Glutamatergic neuron (in vitro differentiated cells): ENCODE measurements around the gene ZCCHC13. TPM values are rescaled to one million over a fixed set of nuclear protein-coding genes. Genes with fewer than 3 reads are reported as not detected.
"Not testable (repeated sequence)": the region's sequence is repeated elsewhere in the genome, so short reads cannot be mapped to it uniquely, and the experiment has no call there.

Experiments used
- DNase-seq: peaks from one replicate; pipeline ENCODE4 v3.0.0; 2022
- H3K27ac Mint-ChIP-seq: one replicate; pipeline ENCODE4 v1.8.0; 2020; ENCODE audit warnings: mild to moderate bottlenecking, mixed read lengths, inconsistent platforms; ENCODE audit not compliant: unreplicated experiment
- H3K27me3 Mint-ChIP-seq: one replicate; pipeline ENCODE4 v1.8.0; 2020; ENCODE audit warnings: mild to moderate bottlenecking, moderate library complexity, mixed read lengths, inconsistent platforms; ENCODE audit not compliant: unreplicated experiment
- H3K36me3 Mint-ChIP-seq: one replicate; pipeline ENCODE4 v1.8.0; 2020; ENCODE audit warnings: mild to moderate bottlenecking, mixed read lengths, inconsistent platforms; ENCODE audit not compliant: unreplicated experiment
- H3K4me1 Mint-ChIP-seq: one replicate; pipeline ENCODE4 v1.8.0; 2020; ENCODE audit warnings: mild to moderate bottlenecking, low read depth, mixed read lengths, inconsistent platforms; ENCODE audit not compliant: unreplicated experiment
- H3K4me3 Mint-ChIP-seq: one replicate; pipeline ENCODE4 v1.8.0; 2020; ENCODE audit warnings: mild to moderate bottlenecking, mixed read lengths, inconsistent platforms; ENCODE audit not compliant: unreplicated experiment
- H3K9me3 Mint-ChIP-seq: one replicate; pipeline ENCODE4 v1.8.0; 2020; ENCODE audit warnings: mild to moderate bottlenecking, moderate library complexity, mixed read lengths, inconsistent platforms; ENCODE audit not compliant: unreplicated experiment
- long read RNA-seq: library from polyadenylated mRNA; unstranded; transcript quantifications from one replicate; pipeline ENCODE4 v2.0.0, GENCODE V29; 2020; ENCODE audit not compliant: unreplicated experiment
- total RNA-seq: library from RNA; stranded (reverse); fragmentation: NEBNext Ultra II Directional; extraction: Animal tissue kit (Norgen Biotek cat#: 25700); gene quantifications from one replicate; pipeline ENCODE4 v1.2.1, GENCODE V29; 2021; ENCODE audit not compliant: unreplicated experiment
- TF ChIP-seq, protein P1 (sequence below): fragments of 200-600 bp; sonication (generic); IDR thresholded peaks from one replicate; pipeline ENCODE4 v1.5.0; 2021; ENCODE audit not compliant: partially characterized antibody, unreplicated experiment

ZCCHC13 gene
- not detected for total RNA-seq
- long read RNA-seq, result 0 reads

DNA sequence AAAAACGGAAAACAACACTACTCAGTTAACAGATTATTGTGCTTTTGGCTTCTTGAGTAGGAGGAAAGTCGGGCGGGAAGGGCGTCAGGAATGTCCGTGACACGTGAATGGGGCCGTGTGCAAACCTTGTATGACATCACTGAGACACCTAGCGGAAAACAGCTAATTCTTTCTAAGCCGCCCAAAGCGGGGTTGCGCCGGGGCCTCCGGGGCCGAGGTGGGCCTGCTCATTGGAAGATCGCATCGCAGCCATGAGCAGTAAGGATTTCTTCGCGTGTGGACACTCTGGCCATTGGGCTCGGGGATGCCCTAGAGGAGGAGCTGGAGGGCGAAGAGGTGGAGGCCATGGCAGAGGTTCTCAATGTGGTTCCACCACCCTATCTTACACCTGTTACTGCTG, at the start of gene ZCCHC13:
Gene ZCCHC13, plus strand, starts transcription at position 165 of the 400 bp plus-strand sequence. Its CDS starts 87 bp downstream, at position 252.
- H3K4me3 Mint-ChIP-seq, result no peak within 1 kb of the TSS
- H3K36me3 Mint-ChIP-seq, result no peaks in the 10 kb centered on the region
- H3K9me3 Mint-ChIP-seq, result no peaks in the 10 kb centered on the region
- DNase-seq, result no peak
- H3K27ac Mint-ChIP-seq, result no peak within 1 kb of the TSS
- no peaks in the 10 kb centered on the region for H3K4me1 Mint-ChIP-seq
- TF ChIP-seq, protein P1, sequence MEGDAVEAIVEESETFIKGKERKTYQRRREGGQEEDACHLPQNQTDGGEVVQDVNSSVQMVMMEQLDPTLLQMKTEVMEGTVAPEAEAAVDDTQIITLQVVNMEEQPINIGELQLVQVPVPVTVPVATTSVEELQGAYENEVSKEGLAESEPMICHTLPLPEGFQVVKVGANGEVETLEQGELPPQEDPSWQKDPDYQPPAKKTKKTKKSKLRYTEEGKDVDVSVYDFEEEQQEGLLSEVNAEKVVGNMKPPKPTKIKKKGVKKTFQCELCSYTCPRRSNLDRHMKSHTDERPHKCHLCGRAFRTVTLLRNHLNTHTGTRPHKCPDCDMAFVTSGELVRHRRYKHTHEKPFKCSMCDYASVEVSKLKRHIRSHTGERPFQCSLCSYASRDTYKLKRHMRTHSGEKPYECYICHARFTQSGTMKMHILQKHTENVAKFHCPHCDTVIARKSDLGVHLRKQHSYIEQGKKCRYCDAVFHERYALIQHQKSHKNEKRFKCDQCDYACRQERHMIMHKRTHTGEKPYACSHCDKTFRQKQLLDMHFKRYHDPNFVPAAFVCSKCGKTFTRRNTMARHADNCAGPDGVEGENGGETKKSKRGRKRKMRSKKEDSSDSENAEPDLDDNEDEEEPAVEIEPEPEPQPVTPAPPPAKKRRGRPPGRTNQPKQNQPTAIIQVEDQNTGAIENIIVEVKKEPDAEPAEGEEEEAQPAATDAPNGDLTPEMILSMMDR, result no peak
- H3K27me3 Mint-ChIP-seq, result no peaks in the 10 kb centered on the region

DNA sequence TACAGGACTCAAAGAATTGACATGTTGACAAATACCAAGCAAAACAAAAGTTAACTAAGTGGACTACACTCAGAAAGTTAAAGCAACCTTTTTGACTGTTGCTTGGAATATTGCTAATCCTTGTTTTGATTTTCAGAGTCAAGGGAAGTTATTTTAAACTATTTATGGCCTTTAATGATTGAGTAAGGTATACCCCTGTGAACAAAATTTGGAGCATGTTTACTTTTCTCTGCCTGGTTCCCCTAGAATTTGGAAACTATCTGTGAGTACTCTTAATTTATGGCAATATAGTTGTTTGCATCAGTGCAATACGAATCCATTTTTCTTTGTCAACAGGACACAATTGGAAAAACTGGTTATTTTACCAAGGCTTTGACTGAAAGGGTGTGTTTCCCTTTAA, 45.9 kb upstream of the ZCCHC13 start:
- H3K36me3 Mint-ChIP-seq, H3K9me3 Mint-ChIP-seq, H3K4me1 Mint-ChIP-seq, DNase-seq, H3K4me3 Mint-ChIP-seq, H3K27me3 Mint-ChIP-seq, H3K27ac Mint-ChIP-seq: not testable (repeated sequence)

GRCh38 chrX:74259885-74260491, 44.0 kb upstream of the ZCCHC13 start:
- no peak for DNase-seq
- Mint-ChIP-seq H3K36me3 (no peaks in the 10 kb centered on the region), H3K27ac (no peak overlapping the region), H3K4me1 (no peaks in the 10 kb centered on the region), H3K27me3 (peaks cover 2% of the 10 kb centered on the region), H3K9me3 (peaks cover 1% of the 10 kb centered on the region), H3K4me3 (no peak overlapping the region)
- TF ChIP-seq, protein P1, result no peak

DNA sequence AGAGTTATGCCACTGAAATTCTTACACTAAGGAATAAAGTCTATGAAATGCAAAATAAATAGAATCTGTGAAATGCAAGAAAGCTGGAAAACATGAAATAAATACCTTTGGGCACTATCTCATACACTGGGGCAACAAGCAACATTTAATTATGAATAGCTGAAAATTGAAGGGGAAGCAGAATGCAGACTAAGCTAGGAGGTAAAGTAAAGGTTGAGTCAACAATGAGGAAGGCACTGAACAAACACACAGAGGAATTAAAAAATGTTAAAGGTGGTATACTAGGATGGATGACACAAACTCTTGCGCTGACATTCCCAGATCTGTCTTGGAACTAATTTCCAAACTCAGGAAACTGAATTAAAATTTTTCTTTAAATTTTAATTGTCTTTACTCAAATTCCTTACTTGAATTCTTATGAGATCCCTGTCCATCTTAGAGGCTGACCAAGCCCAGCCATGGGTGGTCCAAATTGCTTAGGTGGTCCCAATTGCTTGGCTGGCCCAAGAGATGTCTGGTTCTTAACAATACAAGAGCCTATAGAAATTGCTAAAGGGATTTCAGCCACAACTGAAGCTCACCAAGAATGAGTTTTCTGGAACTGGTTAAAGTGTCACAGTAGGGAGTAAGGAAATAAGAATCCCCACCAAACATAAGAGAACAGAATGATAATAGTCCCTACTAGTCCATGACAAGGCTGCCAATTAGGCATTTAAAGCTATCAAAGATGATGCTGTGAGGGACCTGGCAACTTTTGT, 41.3 kb upstream of the ZCCHC13 start:
- Mint-ChIP-seq H3K4me3 (no peak overlapping the region), H3K27me3 (peaks cover 2% of the 10 kb centered on the region), H3K9me3 (no peaks in the 10 kb centered on the region), H3K36me3 (no peaks in the 10 kb centered on the region), H3K4me1 (no peaks in the 10 kb centered on the region), H3K27ac (no peak overlapping the region)
- DNase-seq, result no peak
- TF ChIP-seq, protein P1, result no peak

DNA sequence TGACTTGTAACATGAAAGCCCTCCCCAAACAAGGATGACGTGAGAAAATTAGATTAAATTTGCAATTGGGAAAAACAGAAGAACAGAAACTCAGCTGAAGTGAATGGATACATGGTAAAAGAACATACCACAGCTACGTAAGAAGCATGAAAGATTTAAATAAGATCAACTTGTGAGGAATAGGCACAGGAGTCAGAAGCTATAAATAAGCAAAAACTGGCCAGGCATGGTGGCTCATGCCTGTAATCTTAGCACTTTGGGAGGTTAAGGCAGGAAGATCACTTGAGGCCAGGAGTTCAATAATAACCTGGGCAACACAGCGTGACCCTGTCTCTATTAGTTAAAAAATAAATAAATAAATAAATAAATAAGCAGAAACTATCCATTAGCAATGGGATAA, 33.6 kb upstream of the ZCCHC13 start:
- Mint-ChIP-seq H3K27ac (no peak overlapping the region), H3K36me3 (no peaks in the 10 kb centered on the region), H3K4me3 (no peak overlapping the region), H3K9me3 (no peaks in the 10 kb centered on the region), H3K27me3 (no peaks in the 10 kb centered on the region), H3K4me1 (no peaks in the 10 kb centered on the region)
- TF ChIP-seq, protein P1, result no peak
- no peak for DNase-seq
